HG03095 (cell line): ENCODE data around the gene C17orf67.
"Not testable (repeated sequence)": the region's sequence is repeated elsewhere in the genome, so short reads cannot be mapped to it uniquely, and the experiment has no call there.

Source experiments
- ATAC-seq: cut with Tn5 transposase; IDR thresholded peaks from one replicate; pipeline ENCODE4 v1.9.1; 2021; ENCODE audit warnings: moderate library complexity; ENCODE audit not compliant: unreplicated experiment

Gene C17orf67

GRCh38 chr17:56777859-56778258 is 55.9 kb downstream of the C17orf67 start:
- ATAC-seq: no peak

- no peak for ATAC-seq
Observed at GRCh38 chr17:56774650-56775049, 59.1 kb downstream of the C17orf67 start.

GRCh38 chr17:56773124-56773523 is 60.6 kb downstream of the C17orf67 start:
- no peak for ATAC-seq

- ATAC-seq: no peak
Observed at GRCh38 chr17:56772442-56772841, 61.3 kb downstream of the C17orf67 start.

- no peak for ATAC-seq
Observed at GRCh38 chr17:56771975-56772374, 61.7 kb downstream of the C17orf67 start.

- ATAC-seq: no peak
Observed at GRCh38 chr17:56771563-56771962, 62.2 kb downstream of the C17orf67 start.

DNA sequence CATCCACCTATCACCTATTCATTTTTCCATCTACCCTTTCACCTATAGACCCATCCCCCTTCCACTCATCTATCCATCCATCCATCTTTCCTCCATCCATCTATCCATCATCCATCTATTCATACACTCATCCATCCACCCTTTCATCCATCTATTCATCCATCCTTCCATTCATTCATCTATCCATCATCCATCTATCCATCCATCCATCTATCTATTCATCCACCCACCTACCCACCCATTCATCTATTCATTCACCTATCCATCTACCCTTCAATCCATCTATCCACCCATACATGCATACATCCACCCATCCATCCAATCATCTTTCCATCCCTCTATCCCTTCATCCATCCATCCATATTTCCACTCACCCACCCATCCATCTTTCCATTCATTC is 63.3 kb downstream of the C17orf67 start:
- no peak for ATAC-seq

DNA sequence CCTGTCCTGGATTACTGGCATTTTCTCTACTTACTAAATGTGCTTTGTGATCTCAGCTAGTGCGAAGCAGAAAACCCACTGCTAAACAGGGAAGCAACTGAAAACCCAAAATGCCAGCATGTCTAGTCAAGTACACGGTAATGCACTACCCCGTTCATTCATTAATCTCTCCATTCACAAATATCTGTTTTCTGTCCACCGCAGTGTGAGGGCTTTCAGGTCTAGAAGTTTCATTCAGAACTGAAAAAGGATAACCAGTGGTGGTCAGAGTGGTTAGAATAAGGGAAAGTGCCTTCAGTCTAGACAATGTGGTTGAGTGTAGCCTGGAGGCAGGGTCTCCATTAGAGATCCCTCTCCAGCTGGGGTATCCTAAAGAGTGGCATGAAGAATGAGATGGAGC is 68.3 kb downstream of the C17orf67 start:
- ATAC-seq: no peak

DNA sequence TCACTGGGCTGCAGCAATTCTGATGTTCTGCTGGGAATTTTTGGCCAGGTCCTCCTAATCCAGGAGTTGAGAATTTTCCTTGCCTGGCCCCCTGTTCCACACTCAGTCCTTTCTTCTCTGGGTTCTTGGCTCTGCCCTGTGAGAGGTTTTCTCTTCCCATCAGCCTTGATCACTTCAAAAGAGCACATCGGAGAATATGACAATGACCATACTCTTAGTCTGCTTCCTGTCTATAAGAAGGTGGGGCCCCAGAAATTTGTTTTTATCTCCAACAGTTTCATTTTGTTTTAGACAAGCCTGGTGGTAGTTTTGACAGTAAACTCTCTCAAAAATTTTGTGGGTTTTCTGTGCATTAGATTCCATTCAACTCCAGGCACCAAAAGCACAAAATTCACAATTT is 70.7 kb downstream of the C17orf67 start:
- no peak for ATAC-seq

- ATAC-seq: no peak
Observed at GRCh38 chr17:56762144-56762543, 71.6 kb downstream of the C17orf67 start.

GRCh38 chr17:56761387-56761786 is 72.3 kb downstream of the C17orf67 start:
- no peak for ATAC-seq

DNA sequence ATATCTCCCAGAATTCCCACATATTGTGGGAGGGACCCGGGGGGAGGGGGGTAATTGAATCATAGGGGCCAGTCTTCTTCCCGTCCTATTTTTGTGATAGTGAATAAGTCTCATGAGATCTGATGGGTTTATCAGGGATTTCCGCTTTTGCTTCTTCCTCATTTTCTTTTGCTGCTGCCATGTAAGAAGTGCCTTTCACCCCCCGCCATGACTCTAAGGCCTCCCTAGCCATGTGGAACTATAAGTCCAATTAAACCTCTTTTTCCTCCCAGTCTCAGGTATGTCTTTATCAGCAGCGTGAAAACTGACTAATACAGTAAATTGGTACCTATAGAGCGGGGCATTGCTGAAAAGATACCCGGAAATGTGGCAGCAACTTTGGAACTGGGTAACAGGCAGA is 76.1 kb downstream of the C17orf67 start:
- ATAC-seq: not testable (repeated sequence)

DNA sequence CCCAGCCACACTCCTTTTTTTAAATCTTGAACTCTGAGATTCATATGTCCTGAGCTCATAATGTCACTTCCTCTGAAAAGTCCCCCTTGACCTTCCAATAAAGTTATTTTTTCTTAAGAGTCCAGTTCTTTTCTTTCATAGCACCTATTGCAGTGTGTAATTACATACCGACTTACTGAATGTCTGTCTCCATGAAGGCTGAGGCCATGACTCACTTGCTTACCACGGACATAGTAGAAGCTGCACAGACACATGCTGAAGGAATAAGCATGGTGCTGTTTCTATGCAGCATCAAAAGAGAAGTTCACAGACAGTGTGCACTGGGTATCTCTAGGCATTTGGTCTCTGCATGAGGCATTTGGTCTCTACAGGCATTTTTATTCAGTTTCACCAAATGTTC is 77.2 kb downstream of the C17orf67 start:
- ATAC-seq: no peak

DNA sequence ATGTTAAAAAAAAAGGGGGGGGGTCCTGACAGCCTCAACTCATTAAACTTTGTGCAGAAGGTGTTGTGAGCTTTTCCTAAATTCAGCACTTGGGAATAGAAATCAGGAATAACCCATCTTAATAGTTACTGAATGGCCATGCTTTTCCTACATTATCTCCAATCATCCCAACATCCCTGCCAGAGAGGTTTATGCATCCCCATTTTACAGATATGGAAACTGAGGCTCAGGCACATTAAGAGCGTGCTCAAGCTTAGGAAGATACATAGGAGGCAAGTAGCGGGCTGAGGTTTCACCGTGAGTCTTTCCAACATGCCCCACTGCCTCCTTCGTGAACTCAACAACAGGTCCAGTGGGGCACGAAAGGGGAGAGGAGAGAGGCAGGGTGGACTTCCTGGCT is 78.4 kb downstream of the C17orf67 start:
- ATAC-seq: no peak

DNA sequence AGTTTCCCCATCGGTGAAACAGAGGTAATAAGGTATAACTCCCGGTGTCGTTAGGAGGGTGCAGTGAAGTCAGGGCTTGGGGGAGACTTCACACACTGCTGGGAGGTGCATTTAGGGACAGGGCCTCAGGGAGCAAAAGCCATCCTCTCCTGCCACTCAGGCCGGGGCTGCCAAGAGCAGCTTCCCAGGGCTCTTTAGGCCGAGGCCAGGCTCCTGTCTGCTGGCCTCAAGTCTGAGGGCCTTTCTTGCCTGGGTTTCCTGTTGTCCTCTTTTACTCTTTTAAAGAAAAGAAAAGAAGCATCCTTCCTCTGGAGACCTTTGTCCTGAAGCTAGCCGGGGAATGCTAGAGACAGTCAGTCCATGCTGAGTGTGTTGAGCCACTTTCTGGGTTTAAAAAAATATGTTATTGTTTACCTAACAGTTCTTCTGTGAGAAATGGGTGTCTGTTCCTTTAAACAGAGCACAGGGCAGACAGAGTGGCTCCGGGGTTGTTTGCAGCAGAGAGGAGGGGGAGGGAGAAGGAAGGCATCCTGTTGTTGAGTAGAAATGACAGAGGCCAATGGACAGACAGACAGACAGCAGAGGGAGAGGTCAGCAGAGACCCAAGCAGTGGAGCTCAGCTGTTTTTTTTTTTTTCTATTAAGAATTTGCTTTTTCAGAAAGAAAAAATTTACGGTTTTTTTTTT is 79.1 kb downstream of the C17orf67 start:
- no peak for ATAC-seq

GRCh38 chr17:56752263-56752836 is 81.4 kb downstream of the C17orf67 start:
- ATAC-seq: no peak

- ATAC-seq: no peak
Observed at GRCh38 chr17:56751145-56751738, 82.5 kb downstream of the C17orf67 start.

- ATAC-seq: no peak
Observed at GRCh38 chr17:56744721-56745120, 89.0 kb downstream of the C17orf67 start.

DNA sequence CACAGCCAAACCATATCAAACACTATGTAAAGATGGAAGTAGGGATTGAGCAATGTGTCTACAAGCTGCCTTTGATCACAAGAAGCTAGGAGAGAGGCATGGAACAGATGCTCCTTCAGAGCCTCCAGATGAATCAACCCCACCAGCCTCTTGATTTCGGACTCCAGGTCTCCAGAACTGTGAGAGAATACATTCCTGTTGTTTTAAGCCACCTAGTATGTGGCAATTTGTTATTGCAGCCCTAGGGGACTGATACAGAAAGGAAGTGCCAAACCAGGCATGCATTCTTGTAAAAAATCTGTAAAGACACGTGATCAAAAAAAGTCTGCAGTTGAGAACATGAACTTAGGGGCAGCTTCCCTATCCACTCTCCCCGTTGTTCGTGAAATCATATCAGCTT is 91.1 kb downstream of the C17orf67 start:
- no peak for ATAC-seq
